Gastrocnemius medialis (tissue), 4 donors: ENCODE measurements around the gene YKT6. TPM values are rescaled to one million over a fixed set of nuclear protein-coding genes. Genes with fewer than 3 reads are reported as not detected.
A peak's percentile ranks its signal among the peaks of the same experiment; 100 is the strongest.

ENCODE experiments used
- ATAC-seq, 2 donors: fragments of 150-250 bp; one replicate each; pipeline ENCODE4 v1.9.1; 2016
- DNase-seq, 2 donors: peaks; one replicate each; pipeline ENCODE4 v3.0.0-alpha.2; 2019
- H3K27ac ChIP-seq, 4 donors: fragments of 200-600 bp; sonication (generic); 1 replicate in 1 of 4; 2 replicates in 3 of 4; pipeline ENCODE4 v1.5.1; 2016 to 2018; ENCODE audit warnings: mild to moderate bottlenecking in 2 of 4, moderate library complexity in 1 of 4
- H3K27me3 ChIP-seq, 3 donors: fragments of 200-600 bp; sonication (generic) in 2 of 3; 1 replicate in 1 of 3; 2 replicates in 2 of 3; pipeline versions ENCODE4 v1.5.1 to v1.6.0; 2016 to 2019; ENCODE audit warnings: mild to moderate bottlenecking in 1 of 3, moderate library complexity in 1 of 3
- H3K36me3 ChIP-seq, 2 donors: fragments of 200-600 bp; sonication (generic) in 1 of 2; one replicate each; pipeline ENCODE4 v1.5.1; 2017 to 2018
- H3K4me1 ChIP-seq, 2 donors: fragments of 200-600 bp; sonication (generic) in 1 of 2; one replicate each; pipeline ENCODE4 v1.5.1; 2016 to 2017; ENCODE audit warnings: mild to moderate bottlenecking in 2 of 2
- H3K4me3 ChIP-seq, 4 donors: fragments of 200-600 bp; sonication (generic) in 3 of 4; 1 replicate in 1 of 4; 2 replicates in 3 of 4; pipeline ENCODE4 v1.5.1; 2016 to 2019; ENCODE audit warnings: mild to moderate bottlenecking in 2 of 4
- H3K9me3 ChIP-seq, 3 donors: fragments of 200-600 bp; sonication (generic) in 2 of 3; 1 replicate in 1 of 3; 2 replicates in 2 of 3; pipeline ENCODE4 v1.5.1; 2016 to 2019
- CTCF ChIP-seq, 5 experiments: fragments of 450-650 bp in 3 of 5; fragments of 200-600 bp in 2 of 5; sonication (generic) in 2 of 5; IDR thresholded peaks in 4 of 5; conservative IDR thresholded peaks in 1 of 5; 1 replicate in 4 of 5; 2 replicates in 1 of 5; pipeline ENCODE4 v1.5.1; 2016 to 2019; ENCODE audit warnings: antibody characterized with exemption in 5 of 5, mild to moderate bottlenecking in 3 of 5, moderate library complexity in 3 of 5
- POLR2A ChIP-seq, 2 donors: fragments of 450-650 bp; IDR thresholded peaks; one replicate each; pipeline ENCODE4 v1.6.1; 2017; ENCODE audit warnings: antibody characterized with exemption in 2 of 2, mild to moderate bottlenecking in 2 of 2, moderate library complexity in 2 of 2
- in situ Hi-C, 4 donors: fragments of 200-750 bp; cut with MboI; loops; one replicate each; pipeline versions ENCODE4 v1.15.0 to v1.8.0; 2017; ENCODE audit warnings: low sequenced_read_pairs in 4 of 4
- intact Hi-C: fragments of 100-400 bp; cut with DNase I; formaldehyde crosslinking; loops from one replicate; pipeline ENCODE4 v1.15.1; 2023; ENCODE audit warnings: low total_unique reads
- total RNA-seq, 4 donors: library from RNA; depleted of rRNA; stranded (reverse); fragments of >200 nt; gene quantifications; one replicate each; pipeline versions ENCODE4 v1.1.0 to v1.2.3, GENCODE V29; 2016

The YKT6 gene
- total RNA-seq, 4 donors from 2014 or later = 37.9 to 79.5 (median 72.5) TPM

- no peaks in the 10 kb centered on the region for H3K27me3 ChIP-seq
- TF ChIP-seq POLR2A (IDR thresholded peaks at IDR 0.05) (no peak), CTCF (IDR thresholded peaks at IDR 0.05 in 4 of 5, conservative IDR thresholded peaks at IDR 0.05 in 1 of 5) (no peak)
- no peak overlapping the region for H3K4me3 ChIP-seq
- in situ Hi-C loops = no loop called here
- no peaks in the 10 kb centered on the region for H3K36me3 ChIP-seq
- no peak for DNase-seq
- peak overlapping the region; percentile 87 to 99 (median 96) for H3K27ac ChIP-seq
- no peaks in the 10 kb centered on the region for H3K9me3 ChIP-seq
- H3K4me1 ChIP-seq = peaks cover 73 to 75% of the 10 kb centered on the region in 2 donors
- no peak for ATAC-seq
- intact Hi-C loops = no loop called here
These were observed 60.5 kb downstream of the YKT6 start for GRCh38 chr7:44261240-44261639.

GRCh38 chr7:44262031-44262430 is 61.3 kb downstream of the YKT6 start:
- no peaks in the 10 kb centered on the region for H3K27me3 ChIP-seq
- H3K27ac ChIP-seq = peak overlapping the region in 2 of 4 donors; percentile 46 to 87
- DNase-seq (no peak), ATAC-seq (no peak)
- in situ Hi-C loops = no loop called here
- no peak for TF ChIP-seq CTCF (IDR thresholded peaks at IDR 0.05 in 4 of 5, conservative IDR thresholded peaks at IDR 0.05 in 1 of 5)
- no peak for TF ChIP-seq POLR2A (IDR thresholded peaks at IDR 0.05)
- H3K36me3 ChIP-seq = no peaks in the 10 kb centered on the region
- intact Hi-C loops = no loop called here
- no peaks in the 10 kb centered on the region for H3K9me3 ChIP-seq
- H3K4me3 ChIP-seq = no peak overlapping the region
- H3K4me1 ChIP-seq = peaks cover 68 to 69% of the 10 kb centered on the region in 2 donors

- intact Hi-C loops (no loop called here), in situ Hi-C loops (no loop called here)
- Histone ChIP-seq H3K9me3 (no peaks in the 10 kb centered on the region), H3K4me1 (peaks cover 64 to 65% of the 10 kb centered on the region in 2 donors), H3K36me3 (no peaks in the 10 kb centered on the region), H3K27ac (no peak overlapping the region), H3K4me3 (no peak overlapping the region), H3K27me3 (no peaks in the 10 kb centered on the region)
- TF ChIP-seq CTCF (IDR thresholded peaks at IDR 0.05 in 4 of 5, conservative IDR thresholded peaks at IDR 0.05 in 1 of 5) (no peak), POLR2A (IDR thresholded peaks at IDR 0.05) (no peak)
- ATAC-seq (no peak), DNase-seq (no peak)
These were observed 62.7 kb downstream of the YKT6 start for GRCh38 chr7:44263326-44264082.

Other genes starting within 250 kb of the YKT6 start
- gene SPDYE1, start 203.1 kb upstream of the YKT6 start, total RNA-seq = not detected
- gene DBNL, start 156.3 kb upstream of the YKT6 start, total RNA-seq = 10 to 100 TPM; 48.0 to 77.2 (median 56.0) TPM
- gene PGAM2, start 135.4 kb upstream of the YKT6 start, total RNA-seq = 100 to 1,000 TPM; 129 to 355 (median 306) TPM
- 10 to 100 TPM; 11.1 to 34.6 (median 17.3) TPM for gene POLM, start 118.4 kb upstream of the YKT6 start, total RNA-seq
- 10 to 100 TPM in 2 of 4 donors, 1 to 10 TPM in 2; 5.8 to 23.6 (median 15.9) TPM for gene AEBP1, start 96.6 kb upstream of the YKT6 start, total RNA-seq
- gene POLD2, start 77.4 kb upstream of the YKT6 start, total RNA-seq = 10 to 100 TPM; 69.4 to 93.0 (median 77.7) TPM
- gene MYL7, start 59.6 kb upstream of the YKT6 start, total RNA-seq = 1 to 10 TPM in 1 of 4 donors, not detected in 3; 2.6 TPM
- under 1 TPM in 1 of 4 donors, not detected in 3; 0.33 TPM for gene GCK, start 11.5 kb upstream of the YKT6 start, total RNA-seq
- gene CAMK2B, start 124.6 kb downstream of the YKT6 start, total RNA-seq = 10 to 100 TPM; 35.3 to 64.8 (median 46.0) TPM